Activated naive CD8-positive, alpha-beta T cell (primary cell): ENCODE measurements around the gene CAPN12.
"Not testable (repeated sequence)": the region's sequence is repeated elsewhere in the genome, so short reads cannot be mapped to it uniquely, and the experiment has no call there.

Source experiments
- H3K27ac Mint-ChIP-seq: one replicate; pipeline ENCODE4 v1.8.0; 2021; ENCODE audit warnings: mixed read lengths
- H3K27me3 Mint-ChIP-seq: one replicate; pipeline ENCODE4 v1.8.0; 2021; ENCODE audit warnings: mixed read lengths
- H3K36me3 Mint-ChIP-seq: one replicate; pipeline ENCODE4 v1.8.0; 2021; ENCODE audit warnings: mixed read lengths
- H3K4me1 Mint-ChIP-seq: one replicate; pipeline ENCODE4 v1.8.0; 2021; ENCODE audit warnings: low read depth, mixed read lengths
- H3K4me3 Mint-ChIP-seq: one replicate; pipeline ENCODE4 v1.8.0; 2021; ENCODE audit warnings: mild to moderate bottlenecking, mixed read lengths
- H3K9me3 Mint-ChIP-seq: one replicate; pipeline ENCODE4 v1.8.0; 2021; ENCODE audit warnings: low read depth, mixed read lengths

CAPN12 gene

DNA sequence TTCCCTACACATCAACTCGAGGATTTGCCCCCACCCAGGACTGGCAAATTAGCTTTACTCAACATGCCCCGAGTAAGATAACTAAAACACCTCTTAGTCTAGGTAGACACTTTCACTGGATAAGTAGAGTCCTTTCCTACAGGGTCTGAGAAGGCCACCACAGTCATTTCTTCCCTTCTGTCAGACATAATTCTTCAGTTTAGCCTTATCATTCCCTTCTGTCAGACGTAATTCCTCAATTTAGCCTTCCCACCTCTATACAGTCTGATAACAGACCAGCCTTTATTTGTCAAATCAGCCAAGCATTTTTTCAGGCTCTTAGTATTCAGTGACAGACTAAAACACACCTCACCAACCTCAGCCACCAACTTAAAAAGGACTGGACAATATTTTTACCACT lies 9.5 kb upstream of the CAPN12 start:
- not testable (repeated sequence) for H3K4me1 Mint-ChIP-seq, H3K9me3 Mint-ChIP-seq, H3K4me3 Mint-ChIP-seq, H3K27ac Mint-ChIP-seq, H3K27me3 Mint-ChIP-seq, H3K36me3 Mint-ChIP-seq

DNA sequence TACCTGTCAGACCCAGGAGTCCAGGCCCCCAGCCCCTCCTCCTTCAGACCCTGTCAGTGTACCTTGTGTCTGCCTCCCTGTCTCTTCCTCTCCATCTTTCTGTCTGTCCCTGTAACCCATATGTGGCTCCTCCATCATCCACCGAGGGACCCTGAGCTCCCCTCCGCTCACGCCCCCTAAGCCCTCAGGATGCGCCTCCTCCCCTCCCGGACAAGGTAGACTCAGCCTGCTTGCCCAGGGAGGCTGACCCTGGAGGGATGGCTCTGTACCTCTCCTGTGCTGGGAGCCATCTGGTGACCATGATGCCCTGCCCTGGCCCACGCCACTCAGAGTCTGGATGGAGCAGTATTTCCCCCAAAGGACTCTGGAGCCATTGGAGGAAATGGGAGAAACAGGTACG lies 1.0 kb upstream of the CAPN12 start:
- H3K9me3 Mint-ChIP-seq, result no peaks in the 10 kb centered on the region
- no peak overlapping the region for H3K4me3 Mint-ChIP-seq
- no peaks in the 10 kb centered on the region for H3K36me3 Mint-ChIP-seq
- H3K27me3 Mint-ChIP-seq, result no peaks in the 10 kb centered on the region
- no peaks in the 10 kb centered on the region for H3K4me1 Mint-ChIP-seq
- no peak overlapping the region for H3K27ac Mint-ChIP-seq

DNA sequence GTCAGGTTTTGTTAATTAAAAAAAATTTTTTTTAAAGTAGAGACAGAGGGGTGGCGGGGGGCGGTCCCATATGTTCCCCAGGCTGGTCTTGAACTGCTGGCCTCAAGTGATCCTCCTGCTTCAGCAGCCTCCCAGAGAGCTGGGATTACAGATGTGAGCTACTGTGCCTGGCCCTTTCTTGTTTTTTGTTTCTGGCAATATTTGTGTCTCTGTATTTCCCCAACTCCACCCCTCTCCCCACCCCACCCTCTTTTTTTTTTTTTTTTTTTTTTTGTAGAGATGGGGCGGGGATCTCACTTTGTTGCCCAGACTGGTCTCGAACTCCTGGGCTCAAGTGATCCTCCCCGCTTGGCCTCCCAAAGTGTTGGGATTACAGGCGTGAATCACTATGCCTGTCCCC lies 600 bp upstream of the CAPN12 start:
- Mint-ChIP-seq H3K36me3 (no peaks in the 10 kb centered on the region), H3K4me3 (no peak overlapping the region), H3K27me3 (no peaks in the 10 kb centered on the region), H3K4me1 (peaks cover under 1% of the 10 kb centered on the region), H3K9me3 (no peaks in the 10 kb centered on the region), H3K27ac (no peak overlapping the region)

DNA sequence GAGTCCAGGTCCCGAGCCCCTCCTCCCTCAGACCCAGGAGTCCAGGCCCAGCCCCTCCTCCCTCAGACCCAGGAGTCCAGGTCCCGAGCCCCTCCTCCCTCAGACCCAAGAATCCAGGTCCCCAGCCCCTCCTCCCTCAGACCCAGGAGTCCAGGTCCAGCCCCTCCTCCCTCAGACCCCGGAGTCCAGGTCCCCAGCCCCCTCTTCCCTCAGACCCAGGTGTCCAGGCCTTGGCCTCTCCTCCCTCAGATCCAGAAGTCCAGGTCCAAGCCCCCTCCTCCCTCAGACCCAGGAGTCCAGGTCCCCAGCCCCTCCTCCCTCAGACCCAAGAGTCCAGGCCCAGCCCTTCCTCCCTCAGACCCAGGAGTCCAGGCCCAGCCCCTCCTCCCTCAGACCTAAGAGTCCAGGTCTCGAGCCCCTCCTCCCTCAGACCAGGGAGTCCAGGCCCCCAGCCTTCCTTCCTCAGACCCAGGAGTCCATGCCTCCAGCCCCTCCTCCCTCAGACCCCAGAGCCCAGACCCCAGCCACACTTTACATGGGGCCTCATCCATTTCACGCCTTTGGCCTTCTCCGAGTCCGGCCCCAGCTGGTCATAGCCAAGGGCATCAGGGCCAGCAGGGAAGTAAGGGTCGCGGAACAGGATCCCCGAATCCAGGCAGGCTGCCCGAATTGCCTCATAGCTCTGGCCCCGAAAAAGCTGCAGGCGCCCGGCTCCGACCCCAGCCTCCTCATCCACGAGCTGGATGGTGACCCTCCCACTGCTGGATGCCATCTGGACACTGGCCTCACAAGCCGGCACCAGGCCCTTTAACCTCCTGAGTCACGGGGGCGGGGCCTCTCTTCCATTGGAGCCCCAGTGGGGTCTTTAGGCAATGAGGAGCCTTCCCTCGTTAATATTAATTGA lies 628 bp downstream of the CAPN12 start:
- Mint-ChIP-seq H3K27ac (no peak overlapping the region), H3K27me3 (no peaks in the 10 kb centered on the region), H3K4me3 (no peak overlapping the region), H3K36me3 (no peaks in the 10 kb centered on the region), H3K9me3 (no peaks in the 10 kb centered on the region), H3K4me1 (peaks cover 6% of the 10 kb centered on the region)

DNA sequence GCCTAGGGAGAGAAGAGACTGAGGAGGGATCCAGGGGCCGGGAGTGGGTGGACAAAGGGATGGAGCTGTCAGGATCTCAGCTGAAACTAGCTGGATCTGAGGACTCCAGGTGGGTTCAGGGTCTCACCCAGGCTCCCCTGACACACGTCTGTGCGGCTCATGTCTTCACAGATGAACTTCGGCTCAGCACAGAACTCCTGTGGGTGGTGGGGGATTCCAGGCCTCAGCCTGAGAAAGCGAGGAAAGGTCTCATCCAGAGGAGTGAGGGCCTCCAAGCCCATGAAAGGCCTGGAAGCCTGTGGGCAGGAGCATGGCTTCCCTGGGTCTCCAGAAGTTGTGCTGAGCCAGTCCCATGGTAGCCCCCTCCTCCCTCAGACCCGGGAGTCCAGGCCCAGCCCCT lies 1.4 kb downstream of the CAPN12 start:
- no peaks in the 10 kb centered on the region for H3K9me3 Mint-ChIP-seq
- no peak overlapping the region for H3K4me3 Mint-ChIP-seq
- H3K36me3 Mint-ChIP-seq, result no peaks in the 10 kb centered on the region
- H3K27ac Mint-ChIP-seq, result no peak overlapping the region
- H3K27me3 Mint-ChIP-seq, result no peaks in the 10 kb centered on the region
- H3K4me1 Mint-ChIP-seq, result peaks cover 9% of the 10 kb centered on the region

DNA sequence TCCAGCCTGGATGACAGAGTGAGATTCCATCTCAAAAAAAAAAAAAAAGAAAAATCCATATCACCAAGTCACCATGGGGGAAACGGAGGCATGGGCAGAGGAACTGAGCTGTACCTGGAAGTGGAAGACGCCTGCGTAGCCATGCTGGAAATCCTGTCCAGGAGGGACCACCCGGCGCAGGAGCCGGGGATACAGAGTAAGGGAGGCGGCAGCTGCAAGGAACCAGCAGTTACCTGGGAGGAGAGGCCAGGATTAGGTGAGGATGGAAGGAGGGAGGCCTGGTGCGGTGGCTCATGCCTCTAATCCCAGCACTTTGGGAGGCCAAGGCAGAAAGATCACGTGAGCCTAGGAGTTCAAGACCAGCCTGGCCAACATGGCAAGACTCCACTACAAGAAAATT lies 2.0 kb downstream of the CAPN12 start:
- Mint-ChIP-seq H3K27me3 (no peaks in the 10 kb centered on the region), H3K9me3 (no peaks in the 10 kb centered on the region), H3K4me3 (no peak overlapping the region), H3K36me3 (no peaks in the 10 kb centered on the region), H3K27ac (no peak overlapping the region), H3K4me1 (peaks cover 14% of the 10 kb centered on the region)

DNA sequence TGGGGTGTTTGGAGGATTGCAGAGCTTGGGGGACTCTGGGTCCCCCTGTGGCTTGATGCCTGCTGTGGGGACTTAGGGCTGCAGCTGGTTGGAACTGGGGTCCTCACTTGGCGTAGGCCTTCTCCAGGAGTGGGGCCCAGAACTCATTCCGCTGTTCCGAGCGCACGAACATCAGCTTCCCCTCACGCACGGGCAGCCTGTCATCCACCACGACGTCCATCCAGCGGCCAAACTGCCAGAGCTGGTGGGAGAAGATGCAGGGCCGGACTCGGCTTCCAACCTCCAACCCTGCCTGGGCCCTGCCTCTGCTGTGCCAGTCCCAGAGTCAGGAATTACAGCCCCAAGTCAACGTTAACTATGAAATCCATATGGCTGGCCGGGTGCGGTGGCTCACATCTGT lies 2.6 kb downstream of the CAPN12 start:
- Mint-ChIP-seq H3K4me1 (peaks cover 14% of the 10 kb centered on the region), H3K27ac (no peak overlapping the region), H3K36me3 (no peaks in the 10 kb centered on the region), H3K27me3 (no peaks in the 10 kb centered on the region), H3K9me3 (no peaks in the 10 kb centered on the region), H3K4me3 (no peak overlapping the region)

DNA sequence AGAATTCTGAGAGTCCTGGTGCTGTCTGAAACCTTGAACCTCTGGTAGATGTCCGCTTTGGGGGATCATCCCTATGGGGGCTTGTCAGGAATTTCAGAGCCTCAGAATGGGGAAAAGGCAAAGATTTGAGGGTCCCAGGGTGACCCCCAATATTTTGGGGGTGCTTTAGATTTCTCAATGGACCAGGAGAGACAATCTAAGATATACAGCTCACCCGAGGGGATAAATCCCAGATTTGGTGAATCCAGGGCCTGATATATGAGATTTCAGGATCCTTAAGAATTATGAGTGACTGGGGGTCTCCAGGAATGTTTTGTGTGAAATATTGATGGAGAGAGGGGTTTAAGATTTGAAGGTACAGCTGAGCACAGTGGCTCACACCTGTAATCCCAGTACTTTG lies 3.3 kb downstream of the CAPN12 start:
- H3K27ac Mint-ChIP-seq, result no peak overlapping the region
- no peaks in the 10 kb centered on the region for H3K9me3 Mint-ChIP-seq
- H3K27me3 Mint-ChIP-seq, result no peaks in the 10 kb centered on the region
- peaks cover 16% of the 10 kb centered on the region for H3K4me1 Mint-ChIP-seq
- H3K36me3 Mint-ChIP-seq, result no peaks in the 10 kb centered on the region
- H3K4me3 Mint-ChIP-seq, result no peak overlapping the region

DNA sequence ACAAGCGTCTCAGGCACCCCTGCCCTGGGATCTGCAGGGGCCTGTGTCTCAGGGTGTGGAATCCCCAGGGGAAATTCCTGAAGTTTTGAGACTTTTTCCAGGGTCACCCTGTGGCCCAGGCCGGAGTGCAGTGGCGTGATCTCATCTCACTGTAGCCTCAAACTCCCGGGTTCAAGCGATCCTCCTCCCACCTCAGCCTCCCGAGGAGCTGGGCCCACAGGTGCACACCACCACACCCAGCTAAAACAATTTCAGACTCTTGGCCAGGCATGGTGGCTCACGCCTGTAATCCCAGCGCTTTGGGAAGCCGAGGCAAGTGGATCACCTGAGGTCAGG lies 4.0 kb downstream of the CAPN12 start:
- Mint-ChIP-seq H3K27ac (no peak overlapping the region), H3K4me3 (no peak overlapping the region), H3K9me3 (no peaks in the 10 kb centered on the region), H3K4me1 (peaks cover 16% of the 10 kb centered on the region), H3K36me3 (no peaks in the 10 kb centered on the region), H3K27me3 (no peaks in the 10 kb centered on the region)

DNA sequence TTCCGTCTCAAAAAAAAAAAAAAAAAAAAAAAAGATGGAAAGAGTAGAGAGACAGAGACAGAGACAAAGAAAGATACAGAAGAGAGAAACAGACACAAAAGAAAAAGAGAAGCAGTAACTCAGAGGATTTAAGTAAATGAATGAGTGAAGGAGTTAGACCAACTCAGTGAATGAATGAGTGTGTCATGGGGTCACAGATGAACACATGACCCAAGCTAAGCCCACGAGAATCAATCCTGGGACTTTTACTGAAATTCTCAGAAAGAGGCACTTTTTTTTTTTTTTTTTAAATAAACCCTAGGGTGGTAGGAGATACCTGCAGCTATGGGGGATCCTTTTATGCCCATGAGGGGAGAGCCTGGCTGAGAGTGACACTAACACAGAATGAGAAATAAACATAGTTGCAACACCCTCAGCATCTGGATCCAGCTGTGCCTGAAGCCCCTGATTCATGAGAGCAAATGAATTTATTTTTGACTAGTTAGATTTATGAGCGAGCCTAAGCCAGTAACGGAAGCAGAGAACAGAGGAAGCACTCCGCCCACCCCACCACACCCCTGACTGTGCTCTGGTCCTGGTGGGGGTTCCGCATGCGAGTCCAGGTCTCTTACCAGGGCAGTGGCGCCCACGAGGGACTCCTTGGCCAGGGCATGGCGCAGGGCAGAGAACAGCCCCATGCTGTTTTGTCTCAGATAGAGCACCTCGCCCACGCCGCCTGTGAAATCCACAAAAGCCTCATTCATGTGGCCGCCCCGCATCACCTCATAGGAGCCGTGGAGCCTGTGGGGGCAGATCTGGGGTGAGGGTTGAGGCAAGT lies 4.6 kb downstream of the CAPN12 start:
- Mint-ChIP-seq H3K27me3 (no peaks in the 10 kb centered on the region), H3K36me3 (no peaks in the 10 kb centered on the region), H3K4me3 (no peak overlapping the region), H3K27ac (no peak overlapping the region), H3K4me1 (peaks cover 21% of the 10 kb centered on the region), H3K9me3 (no peaks in the 10 kb centered on the region)

DNA sequence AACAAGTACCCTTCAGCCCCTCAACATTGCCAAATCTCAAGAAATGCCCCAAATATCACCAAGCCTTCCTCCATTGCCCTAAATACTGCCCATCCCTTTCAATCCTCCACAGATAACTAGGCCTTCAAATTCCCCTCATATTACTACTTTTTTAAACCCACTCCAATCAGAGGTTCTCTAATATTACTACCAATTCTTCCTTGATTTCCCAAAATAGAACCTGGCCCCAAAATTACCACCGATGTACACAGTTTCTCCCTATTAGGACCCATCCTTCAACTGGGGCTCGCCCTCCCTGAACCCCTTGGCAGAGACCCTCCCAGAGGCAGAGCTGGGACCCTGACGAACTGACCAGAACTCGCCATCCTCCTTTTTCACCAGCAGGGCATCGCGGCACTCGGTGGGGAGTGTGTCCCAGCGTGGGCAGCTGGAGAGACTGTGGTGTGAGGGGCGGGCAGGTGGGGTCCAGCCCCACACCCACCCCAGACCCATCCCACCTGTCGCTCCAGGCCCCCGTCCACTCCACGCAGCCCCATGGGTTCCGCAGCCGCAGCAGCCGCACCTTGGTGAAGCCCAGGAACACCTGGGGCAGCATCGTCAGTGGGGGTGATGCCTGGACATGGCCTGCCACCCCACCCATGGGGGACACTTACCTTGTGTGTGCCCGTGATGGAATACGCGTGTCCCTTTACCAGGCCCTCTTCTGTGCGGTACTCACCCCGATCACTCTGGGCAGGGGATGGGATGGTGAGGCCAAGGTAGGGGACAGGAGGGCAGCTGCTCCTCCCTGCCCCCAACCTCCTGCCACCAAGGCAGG lies 6.1 kb downstream of the CAPN12 start:
- peak overlapping the region; percentile 55 for H3K27ac Mint-ChIP-seq
- H3K36me3 Mint-ChIP-seq, result no peaks in the 10 kb centered on the region
- no peaks in the 10 kb centered on the region for H3K9me3 Mint-ChIP-seq
- peak overlapping the region; percentile 81 for H3K4me3 Mint-ChIP-seq
- peaks cover 27% of the 10 kb centered on the region for H3K4me1 Mint-ChIP-seq
- H3K27me3 Mint-ChIP-seq, result no peaks in the 10 kb centered on the region

DNA sequence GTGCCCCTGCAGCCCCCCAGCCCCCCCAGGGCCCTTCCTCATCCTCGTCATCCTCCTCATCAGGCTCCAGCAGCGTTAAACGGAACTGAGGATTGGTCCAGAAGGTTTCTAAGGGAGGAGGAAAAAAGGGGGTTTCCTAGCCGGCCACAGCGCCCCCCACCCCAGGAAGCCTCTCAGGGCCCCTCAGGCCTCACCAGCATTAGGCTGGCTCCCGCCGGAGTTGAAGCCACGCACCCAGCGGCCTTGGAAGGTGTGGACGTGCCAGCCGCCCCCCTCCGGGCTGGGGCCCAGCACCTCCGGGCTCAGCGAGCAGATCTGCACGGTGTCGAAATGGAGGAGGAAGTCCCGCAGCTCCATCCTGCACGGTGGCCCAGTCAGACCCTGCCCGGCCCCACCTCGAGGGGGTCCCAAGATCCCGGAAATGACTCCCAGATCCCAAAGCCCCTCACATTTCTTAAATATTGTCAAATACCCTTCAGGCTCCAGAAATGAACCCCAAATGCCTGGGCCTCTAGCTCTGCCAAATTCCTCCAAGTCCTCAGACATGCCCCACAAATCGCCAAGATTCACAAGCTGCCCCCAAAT lies 6.9 kb downstream of the CAPN12 start:
- Mint-ChIP-seq H3K9me3 (no peaks in the 10 kb centered on the region), H3K4me3 (peak overlapping the region; percentile 81), H3K36me3 (no peaks in the 10 kb centered on the region), H3K4me1 (peaks cover 27% of the 10 kb centered on the region), H3K27me3 (no peaks in the 10 kb centered on the region), H3K27ac (no peak overlapping the region)

DNA sequence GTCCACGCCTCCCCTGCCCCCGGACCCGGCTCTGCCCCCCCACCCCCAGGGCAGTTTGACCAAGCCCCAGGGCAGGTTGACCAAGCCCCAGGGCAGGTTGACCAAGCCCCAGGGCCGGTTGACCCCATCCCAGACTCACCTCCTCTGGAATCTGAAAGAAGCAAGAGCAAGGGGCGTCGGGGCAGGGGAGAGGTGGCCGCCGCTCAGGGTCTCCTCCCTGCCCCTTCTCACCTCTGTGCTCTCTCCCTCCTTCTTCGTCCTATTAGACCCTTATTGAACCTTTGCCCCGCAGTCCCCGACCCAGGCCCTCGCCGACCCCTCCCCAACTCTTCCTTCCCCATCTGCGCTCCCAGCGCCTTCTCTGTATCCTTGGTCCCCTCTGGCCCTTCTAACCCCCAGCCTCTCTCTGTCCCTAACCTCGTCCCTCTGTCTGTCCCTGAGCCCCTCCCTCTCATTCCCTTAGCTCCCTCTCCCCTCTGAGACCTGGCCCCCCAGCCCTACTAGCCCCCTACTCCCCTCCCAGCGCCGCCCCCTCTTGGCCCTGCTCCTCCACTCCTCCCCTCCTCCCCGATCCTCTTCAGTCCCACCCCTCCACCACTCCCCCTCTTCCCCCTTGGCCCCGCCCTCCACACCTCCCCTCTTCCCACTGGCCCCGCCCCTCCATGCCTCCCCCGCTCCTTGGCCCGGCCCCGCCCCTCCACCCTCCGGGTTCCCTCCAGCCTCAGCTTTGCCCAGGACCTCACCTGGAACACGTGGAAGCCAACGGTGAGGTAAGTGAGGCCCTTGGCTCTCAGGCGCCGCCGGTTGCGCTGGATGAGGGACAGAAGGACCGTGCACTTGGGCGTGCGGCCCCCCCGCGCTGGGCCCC lies 7.6 kb downstream of the CAPN12 start:
- Mint-ChIP-seq H3K4me3 (peak overlapping the region; percentile 54), H3K9me3 (no peaks in the 10 kb centered on the region), H3K36me3 (no peaks in the 10 kb centered on the region), H3K4me1 (peaks cover 27% of the 10 kb centered on the region), H3K27me3 (no peaks in the 10 kb centered on the region), H3K27ac (no peak overlapping the region)

DNA sequence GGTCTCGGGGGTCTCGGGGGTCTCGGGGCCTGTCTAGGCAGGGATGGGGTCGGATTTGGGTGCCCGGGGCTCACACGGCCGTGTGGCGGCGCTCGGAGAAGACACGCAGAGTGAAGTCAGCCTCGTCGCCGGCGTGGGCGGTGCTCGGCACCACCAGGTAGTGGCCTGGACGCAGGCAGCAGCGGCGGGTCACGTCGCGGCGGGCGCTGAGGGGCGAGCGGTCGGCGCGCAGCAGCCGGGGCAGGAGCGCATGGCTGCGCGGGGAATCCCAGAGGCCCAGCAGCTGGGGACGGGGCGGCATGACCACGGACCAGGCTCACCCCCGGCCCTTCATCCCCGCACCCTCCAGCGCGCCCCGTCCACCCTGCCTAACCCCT lies 8.2 kb downstream of the CAPN12 start:
- no peak overlapping the region for H3K27ac Mint-ChIP-seq
- H3K4me1 Mint-ChIP-seq, result peaks cover 27% of the 10 kb centered on the region
- H3K27me3 Mint-ChIP-seq, result no peaks in the 10 kb centered on the region
- no peaks in the 10 kb centered on the region for H3K9me3 Mint-ChIP-seq
- no peak overlapping the region for H3K4me3 Mint-ChIP-seq
- no peaks in the 10 kb centered on the region for H3K36me3 Mint-ChIP-seq
